ENCODE data around the gene SLAMF7. TPM values are rescaled to one million over a fixed set of nuclear protein-coding genes. Genes with fewer than 3 reads are reported as not detected.

The SLAMF7 gene
- total RNA-seq, 1 donor from 2014 or later = not detected

GRCh38 chr1:160768295-160768657 is 29.2 kb downstream of the SLAMF7 start:
- H3K4me3 Mint-ChIP-seq (ENCODE audit: unreplicated experiment) = no peak overlapping the region
- no peak for DNase-seq (ENCODE audit: extremely low spot score, unreplicated experiment)
- no peaks in the 10 kb centered on the region for H3K36me3 Mint-ChIP-seq (ENCODE audit: unreplicated experiment)
- peaks cover 7% of the 10 kb centered on the region for H3K27me3 Mint-ChIP-seq (ENCODE audit: unreplicated experiment)
- TF ChIP-seq CTCF (IDR thresholded peaks at IDR 0.05) = no peak
- peaks cover 3% of the 10 kb centered on the region for H3K9me3 Mint-ChIP-seq (ENCODE audit: unreplicated experiment)
- no peaks in the 10 kb centered on the region for H3K4me1 Mint-ChIP-seq (ENCODE audit: unreplicated experiment)
- H3K27ac Mint-ChIP-seq (ENCODE audit: unreplicated experiment) = no peak overlapping the region

- H3K9me3 Mint-ChIP-seq (ENCODE audit: unreplicated experiment) = no peaks in the 10 kb centered on the region
- no peaks in the 10 kb centered on the region for H3K36me3 Mint-ChIP-seq (ENCODE audit: unreplicated experiment)
- no peaks in the 10 kb centered on the region for H3K4me1 Mint-ChIP-seq (ENCODE audit: unreplicated experiment)
- no peak for TF ChIP-seq CTCF (IDR thresholded peaks at IDR 0.05)
- peaks cover 7% of the 10 kb centered on the region for H3K27me3 Mint-ChIP-seq (ENCODE audit: unreplicated experiment)
- H3K4me3 Mint-ChIP-seq (ENCODE audit: unreplicated experiment) = no peak overlapping the region
- no peak overlapping the region for H3K27ac Mint-ChIP-seq (ENCODE audit: unreplicated experiment)
- DNase-seq (ENCODE audit: extremely low spot score, unreplicated experiment) = no peak
Observed at GRCh38 chr1:160772331-160772730, 33.3 kb downstream of the SLAMF7 start.

- Mint-ChIP-seq H3K4me3 (ENCODE audit: unreplicated experiment) (no peak overlapping the region), H3K4me1 (ENCODE audit: unreplicated experiment) (no peaks in the 10 kb centered on the region), H3K9me3 (ENCODE audit: unreplicated experiment) (no peaks in the 10 kb centered on the region), H3K36me3 (ENCODE audit: unreplicated experiment) (no peaks in the 10 kb centered on the region), H3K27ac (ENCODE audit: unreplicated experiment) (no peak overlapping the region), H3K27me3 (ENCODE audit: unreplicated experiment) (peaks cover 7% of the 10 kb centered on the region)
- no peak for DNase-seq (ENCODE audit: extremely low spot score, unreplicated experiment)
- TF ChIP-seq CTCF (IDR thresholded peaks at IDR 0.05) = no peak
Observed at GRCh38 chr1:160773093-160773492, 34.0 kb downstream of the SLAMF7 start.

- H3K4me1 Mint-ChIP-seq (ENCODE audit: unreplicated experiment) = no peaks in the 10 kb centered on the region
- no peaks in the 10 kb centered on the region for H3K9me3 Mint-ChIP-seq (ENCODE audit: unreplicated experiment)
- TF ChIP-seq CTCF (IDR thresholded peaks at IDR 0.05) = no peak
- H3K36me3 Mint-ChIP-seq (ENCODE audit: unreplicated experiment) = no peaks in the 10 kb centered on the region
- no peak overlapping the region for H3K4me3 Mint-ChIP-seq (ENCODE audit: unreplicated experiment)
- no peak overlapping the region for H3K27ac Mint-ChIP-seq (ENCODE audit: unreplicated experiment)
- H3K27me3 Mint-ChIP-seq (ENCODE audit: unreplicated experiment) = peaks cover 3% of the 10 kb centered on the region
- DNase-seq (ENCODE audit: extremely low spot score, unreplicated experiment) = no peak
Observed at GRCh38 chr1:160774886-160775719, 36.1 kb downstream of the SLAMF7 start.

- H3K27me3 Mint-ChIP-seq (ENCODE audit: unreplicated experiment) = no peaks in the 10 kb centered on the region
- DNase-seq (ENCODE audit: extremely low spot score, unreplicated experiment) = peak; percentile 53
- H3K27ac Mint-ChIP-seq (ENCODE audit: unreplicated experiment) = no peak overlapping the region
- no peak for TF ChIP-seq CTCF (IDR thresholded peaks at IDR 0.05)
- no peaks in the 10 kb centered on the region for H3K36me3 Mint-ChIP-seq (ENCODE audit: unreplicated experiment)
- H3K4me3 Mint-ChIP-seq (ENCODE audit: unreplicated experiment) = no peak overlapping the region
- no peaks in the 10 kb centered on the region for H3K4me1 Mint-ChIP-seq (ENCODE audit: unreplicated experiment)
- H3K9me3 Mint-ChIP-seq (ENCODE audit: unreplicated experiment) = no peaks in the 10 kb centered on the region
Observed at GRCh38 chr1:160776178-160776577, 37.1 kb downstream of the SLAMF7 start.

Data from osteocyte (in vitro differentiated cells).